H1 (cell line): ENCODE results near the gene KLHDC4. TPM values are rescaled to one million over a fixed set of nuclear protein-coding genes. Genes with fewer than 3 reads are reported as not detected.

Experiments used
- CEBPB ChIP-seq: IDR thresholded peaks from 2 replicates; pipeline ENCODE4 v1.6.1; 2012; ENCODE audit warnings: low read depth, low read length
- CHD7 ChIP-seq: fragments of 300-600 bp; sonication (generic); IDR thresholded peaks from 2 replicates; pipeline ENCODE4 v1.7.1; 2012; ENCODE audit warnings: low read length, moderate library complexity, mild to moderate bottlenecking, inconsistent platforms; ENCODE audit not compliant: insufficient replicate concordance
- HDAC2 ChIP-seq, 2 experiments: fragments of 300-600 bp in 1 of 2; sonication (generic) in 1 of 2; IDR thresholded peaks; 2 replicates each; pipeline ENCODE4 v1.6.1; 2011 to 2012; ENCODE audit warnings: low read depth in 2 of 2, low read length in 2 of 2, mild to moderate bottlenecking in 2 of 2, moderate library complexity in 2 of 2, borderline replicate concordance in 1 of 2, inconsistent platforms in 1 of 2
- JUN ChIP-seq: IDR thresholded peaks from 2 replicates; pipeline ENCODE4 v1.6.1; 2011; ENCODE audit warnings: low read depth, mild to moderate bottlenecking, improper control_type of control experiment, low read length
- NANOG ChIP-seq: IDR thresholded peaks from 2 replicates; pipeline ENCODE4 v1.6.1; 2011; ENCODE audit warnings: low read length, low read depth, mild to moderate bottlenecking, inconsistent platforms; ENCODE audit not compliant: insufficient read depth, poor library complexity, severe bottlenecking
- NRF1 ChIP-seq: IDR thresholded peaks from 2 replicates; pipeline ENCODE4 v1.6.1; 2011; ENCODE audit warnings: mild to moderate bottlenecking, low read depth, low read length, improper control_type of control experiment
- RBBP5 ChIP-seq: IDR thresholded peaks from 2 replicates; pipeline ENCODE4 v1.7.1; 2012; ENCODE audit warnings: low read depth, mild to moderate bottlenecking, inconsistent platforms, low read length, moderate library complexity, borderline replicate concordance
- TCF12 ChIP-seq: IDR thresholded peaks from 2 replicates; pipeline ENCODE4 v1.6.1; 2011; ENCODE audit warnings: low read depth, mild to moderate bottlenecking, low read length
- TEAD4 ChIP-seq: IDR thresholded peaks from 2 replicates; pipeline ENCODE4 v1.6.1; 2012; ENCODE audit warnings: low read depth, low read length, inconsistent platforms, mixed read lengths
- USF2 ChIP-seq: IDR thresholded peaks from 2 replicates; pipeline ENCODE4 v1.6.1; 2011; ENCODE audit warnings: low read length, improper control_type of control experiment
- YY1 ChIP-seq: IDR thresholded peaks from 2 replicates; pipeline ENCODE4 v1.6.1; 2011; ENCODE audit warnings: low read depth, mild to moderate bottlenecking, low read length
- polyA plus RNA-seq, 7 experiments: library from polyadenylated mRNA; depleted of rRNA in 3 of 7; stranded (reverse) in 5 of 7; unstranded in 2 of 7; fragments of >200 nt in 5 of 7; fragments of 200-250 nt in 2 of 7; gene quantifications; 1 replicate in 5 of 7; 2 replicates in 1 of 7; 4 replicates in 1 of 7; pipeline versions ENCODE4 v1.2.1 to v1.2.3, GENCODE V29; 2011 to 2013; ENCODE audit warnings: missing spikeins in 2 of 7, mixed read lengths in 2 of 7
- total RNA-seq: library from RNA; stranded (reverse); fragmentation: NEBNext Ultra II Directional; extraction: Animal tissue kit (Norgen Biotek cat#: 25700); gene quantifications from 2 replicates; pipeline ENCODE4 v1.2.1, GENCODE V29; 2021

The KLHDC4 gene
- total and polyA plus RNA-seq, 2 of the 8 experiments (the other 6 are each of a cell fraction or from before 2014, with no cell fraction given): 23.7 to 63.9 TPM

DNA sequence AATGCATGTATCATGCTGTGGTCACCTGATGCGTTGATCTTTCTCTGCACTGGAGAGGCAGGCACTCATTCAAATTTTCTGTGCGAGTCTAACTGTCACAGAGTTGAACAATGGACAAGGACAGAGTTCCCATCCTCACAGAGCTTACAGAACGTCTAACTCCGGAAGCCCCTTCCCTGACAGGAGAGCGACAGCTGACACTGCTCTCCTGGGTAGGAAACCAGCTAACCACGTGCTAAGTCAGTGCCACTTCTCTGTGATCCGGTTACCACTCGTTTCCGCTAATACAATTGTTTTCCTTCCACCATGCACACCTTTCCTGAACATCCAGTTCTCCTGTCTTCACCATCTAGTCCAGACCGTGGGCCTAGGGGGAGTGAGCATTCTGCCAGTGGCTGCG, 11.3 kb downstream of the KLHDC4 start (continued):
- TF ChIP-seq CHD7 (no peak), YY1 (no peak), RBBP5 (no peak), CEBPB (no peak), TEAD4 (no peak), USF2 (no peak), TCF12 (no peak), NRF1 (no peak), NANOG (no peak), HDAC2 (IDR thresholded peaks at IDR 0.05; ENCODE audit: borderline replicate concordance in 1 of 2, low read depth in 2 of 2, low read length in 2 of 2) (no peak), JUN (no peak)
